Natural killer cell (primary cell): ENCODE measurements around the gene APOL6. TPM values are rescaled to one million over a fixed set of nuclear protein-coding genes. Genes with fewer than 3 reads are reported as not detected.
A peak's percentile ranks its signal among the peaks of the same experiment; 100 is the strongest.
"Not testable (repeated sequence)": the region's sequence is repeated elsewhere in the genome, so short reads cannot be mapped to it uniquely, and the experiment has no call there.

Experiments used
- ATAC-seq, 3 donors: fragments of 150-1000 bp in 2 of 3; fragments of 200-7000 bp in 1 of 3; cut with Tn5 transposase; 1 replicate in 1 of 3; 2 replicates in 2 of 3; pipeline ENCODE4 v1.10.0; 2021; ENCODE audit warnings: mild to moderate bottlenecking in 2 of 3, moderate library complexity in 2 of 3
- DNase-seq, 2 donors: peaks; one replicate each; pipeline versions ENCODE4 v3.0.0 to v3.0.0-alpha.2; 2013 to 2021; ENCODE audit warnings: mixed read lengths in 1 of 2
- H3K27ac ChIP-seq: one replicate; pipeline ENCODE4 v1.5.1; 2013; ENCODE audit warnings: mild to moderate bottlenecking, low read length
- H3K27me3 ChIP-seq: one replicate; pipeline ENCODE4 v1.6.1; 2013; ENCODE audit warnings: low read length; ENCODE audit not compliant: control insufficient read depth, insufficient read depth
- H3K36me3 ChIP-seq: one replicate; pipeline ENCODE4 v1.6.1; 2013; ENCODE audit warnings: low read length; ENCODE audit not compliant: control insufficient read depth, insufficient read depth
- H3K4me1 ChIP-seq: one replicate; pipeline ENCODE4 v1.6.1; 2013; ENCODE audit warnings: low read length; ENCODE audit not compliant: control insufficient read depth, insufficient read depth
- H3K4me3 ChIP-seq: one replicate; pipeline ENCODE4 v1.5.1; 2013; ENCODE audit warnings: low read length
- H3K9me3 ChIP-seq: one replicate; pipeline ENCODE4 v1.6.1; 2013; ENCODE audit warnings: low read length; ENCODE audit not compliant: control insufficient read depth, insufficient read depth
- H3K27ac Mint-ChIP-seq, 2 donors: one replicate each; pipeline ENCODE4 v1.8.0; 2022; ENCODE audit warnings: mild to moderate bottlenecking in 2 of 2, mixed read lengths in 2 of 2, moderate library complexity in 1 of 2
- H3K27me3 Mint-ChIP-seq, 2 donors: one replicate each; pipeline ENCODE4 v1.8.0; 2022; ENCODE audit warnings: low read depth in 2 of 2, mixed read lengths in 2 of 2
- H3K36me3 Mint-ChIP-seq: one replicate; pipeline ENCODE4 v1.8.0; 2022; ENCODE audit warnings: mixed read lengths
- H3K4me1 Mint-ChIP-seq, 2 donors: one replicate each; pipeline ENCODE4 v1.8.0; 2022; ENCODE audit warnings: mixed read lengths in 2 of 2
- H3K4me3 Mint-ChIP-seq: one replicate; pipeline ENCODE4 v1.8.0; 2022; ENCODE audit warnings: mild to moderate bottlenecking, moderate library complexity, mixed read lengths
- H3K9me3 Mint-ChIP-seq, 2 donors: one replicate each; pipeline ENCODE4 v1.8.0; 2022; ENCODE audit warnings: mixed read lengths in 2 of 2
- CTCF ChIP-seq: fragments of 200-600 bp; IDR thresholded peaks from one replicate; pipeline ENCODE4 v1.8.0; 2022; ENCODE audit warnings: antibody characterized with exemption
- WGBS: methylation state at CpG from one replicate; pipeline ENCODE4 v1.1.7; 2013; ENCODE audit warnings: missing lambda C conversion rate; ENCODE audit not compliant: insufficient coverage; 5-methylcytosine and 5-hydroxymethylcytosine counted together
- intact Hi-C: fragments of 100-400 bp; cut with micrococcal nuclease; formaldehyde crosslinking; loops from one replicate; pipeline ENCODE4 v1.14.2; 2022
- total RNA-seq, 4 donors: library from RNA; stranded (reverse); fragments of 120-200 nt in 1 of 4; gene quantifications; one replicate each; pipeline versions ENCODE4 v1.2.3 to v1.2.4, GENCODE V29; 2013 to 2022

Gene APOL6
- total RNA-seq, 3 donors from 2014 or later (not counting 1 experiment from before 2014, with no cell fraction given): 116 to 138 (median 122) TPM

GRCh38 chr22:35662914-35663313, 14.7 kb downstream of the APOL6 start:
- peaks cover 46% of the 10 kb centered on the region for H3K36me3 ChIP-seq

GRCh38 chr22:35663371-35663770, 15.1 kb downstream of the APOL6 start:
- WGBS: no CpG with 5 or more reads among the region's 3 CpGs
- peak overlapping the region; percentile 98 for H3K27ac ChIP-seq

More at GRCh38 chr22:35662914-35663313, 14.7 kb downstream of the APOL6 start:
- H3K27me3 Mint-ChIP-seq: no peaks in the 10 kb centered on the region
- 100% methylated on average over 1 of the region's 2 CpGs for WGBS
- peaks cover 27% of the 10 kb centered on the region for H3K36me3 Mint-ChIP-seq
- intact Hi-C loops: no loop called here
- no peaks in the 10 kb centered on the region for H3K9me3 Mint-ChIP-seq
- Histone ChIP-seq H3K4me1 (peaks cover 32% of the 10 kb centered on the region), H3K27ac (peak overlapping the region; percentile 98), H3K9me3 (no peaks in the 10 kb centered on the region), H3K27me3 (no peaks in the 10 kb centered on the region), H3K4me3 (no peak overlapping the region)
- peaks cover 61 to 63% of the 10 kb centered on the region in 2 donors for H3K4me1 Mint-ChIP-seq
- DNase-seq: no peak
- ATAC-seq: no peak
- no peak for TF ChIP-seq CTCF
- peak overlapping the region; percentile 81 for H3K4me3 Mint-ChIP-seq
- peak overlapping the region; percentile 96 to 100 for H3K27ac Mint-ChIP-seq

GRCh38 chr22:35664955-35665587, 16.8 kb downstream of the APOL6 start:
- peaks cover 28% of the 10 kb centered on the region for H3K36me3 ChIP-seq
- ATAC-seq (no peak), DNase-seq (no peak)
- H3K4me3 ChIP-seq: no peak overlapping the region
- no peak overlapping the region for H3K27ac ChIP-seq
- H3K27me3 Mint-ChIP-seq: no peaks in the 10 kb centered on the region
- no peaks in the 10 kb centered on the region for H3K9me3 Mint-ChIP-seq
- peaks cover 45 to 49% of the 10 kb centered on the region in 2 donors for H3K4me1 Mint-ChIP-seq
- H3K36me3 Mint-ChIP-seq: peaks cover 21% of the 10 kb centered on the region
- H3K4me3 Mint-ChIP-seq: no peak overlapping the region
- WGBS: 99% methylated on average over 5 of the region's 5 CpGs
- no peaks in the 10 kb centered on the region for H3K9me3 ChIP-seq
- peaks cover 19% of the 10 kb centered on the region for H3K4me1 ChIP-seq
- no peaks in the 10 kb centered on the region for H3K27me3 ChIP-seq
- intact Hi-C loops: no loop called here
- TF ChIP-seq CTCF: no peak
- peak overlapping the region; percentile 29 to 72 for H3K27ac Mint-ChIP-seq

More at GRCh38 chr22:35663371-35663770, 15.1 kb downstream of the APOL6 start:
- no peak for TF ChIP-seq CTCF
- no peaks in the 10 kb centered on the region for H3K27me3 Mint-ChIP-seq
- H3K27ac Mint-ChIP-seq: peak overlapping the region; percentile 96 to 100
- H3K4me1 Mint-ChIP-seq: peaks cover 56 to 62% of the 10 kb centered on the region in 2 donors
- intact Hi-C loops: no loop called here
- Histone ChIP-seq H3K36me3 (peaks cover 42% of the 10 kb centered on the region), H3K9me3 (no peaks in the 10 kb centered on the region), H3K4me1 (peaks cover 32% of the 10 kb centered on the region), H3K27me3 (no peaks in the 10 kb centered on the region), H3K4me3 (no peak overlapping the region)
- H3K4me3 Mint-ChIP-seq: peak overlapping the region; percentile 81
- peaks cover 27% of the 10 kb centered on the region for H3K36me3 Mint-ChIP-seq
- no peaks in the 10 kb centered on the region for H3K9me3 Mint-ChIP-seq
- ATAC-seq: no peak
- no peak for DNase-seq

- ATAC-seq, H3K9me3 ChIP-seq, H3K4me1 ChIP-seq, H3K9me3 Mint-ChIP-seq, H3K27ac ChIP-seq, H3K27me3 ChIP-seq, H3K4me3 ChIP-seq, DNase-seq, H3K4me3 Mint-ChIP-seq, intact Hi-C loops, H3K27me3 Mint-ChIP-seq: not testable (repeated sequence)
- peak overlapping the region; percentile 67 to 78 for H3K27ac Mint-ChIP-seq
- H3K4me1 Mint-ChIP-seq: peaks cover 31 to 33% of the 10 kb centered on the region in 2 donors
- H3K36me3 Mint-ChIP-seq: peaks cover 21% of the 10 kb centered on the region
- WGBS: 96% methylated on average over 1 of the region's 1 CpG
- peaks cover 20% of the 10 kb centered on the region for H3K36me3 ChIP-seq
These were observed 18.5 kb downstream of the APOL6 start for GRCh38 chr22:35666699-35667098.
